WTC11 (cell line): ENCODE data around the gene KIAA1671.

ENCODE experiments used
- CTCF ChIP-seq: fragments of 200-600 bp; IDR thresholded peaks from 2 replicates; pipeline ENCODE4 v1.8.0; 2022; ENCODE audit warnings: antibody characterized with exemption
- GABPB1 ChIP-seq: sonication (generic); formaldehyde crosslinking; IDR thresholded peaks from 2 replicates; pipeline ENCODE4 v1.8.1; 2023; ENCODE audit warnings: mild to moderate bottlenecking, missing genetic modification reagents
- JAZF1 ChIP-seq: fragments of 250-450 bp; sonication (Bioruptor Pico); IDR thresholded peaks from 2 replicates; pipeline ENCODE4 v1.9.0; 2021; ENCODE audit warnings: moderate library complexity, mild to moderate bottlenecking, inconsistent platforms
- NFYB ChIP-seq: sonication (generic); formaldehyde crosslinking; conservative IDR thresholded peaks from 2 replicates; pipeline ENCODE4 v1.8.0; 2022; ENCODE audit warnings: low read depth, missing genetic modification reagents
- RELA ChIP-seq: sonication (generic); formaldehyde crosslinking; IDR thresholded peaks from 2 replicates; pipeline ENCODE4 v1.8.1; 2022; ENCODE audit warnings: missing genetic modification reagents, mild to moderate bottlenecking, borderline replicate concordance
- SMAD3 ChIP-seq: sonication (generic); formaldehyde crosslinking; IDR thresholded peaks from 2 replicates; pipeline ENCODE4 v1.8.0; 2022; ENCODE audit warnings: missing genetic modification reagents, mild to moderate bottlenecking, borderline replicate concordance
- SOX15 ChIP-seq: fragments of 250-450 bp; sonication (Bioruptor Pico); IDR thresholded peaks from 2 replicates; pipeline ENCODE4 v1.9.0; 2021; ENCODE audit warnings: mild to moderate bottlenecking
- SP1 ChIP-seq: sonication (generic); formaldehyde crosslinking; conservative IDR thresholded peaks from 2 replicates; pipeline ENCODE4 v1.8.1; 2022; ENCODE audit warnings: missing genetic modification reagents
- TCF7 ChIP-seq: sonication (generic); formaldehyde crosslinking; IDR thresholded peaks from 2 replicates; pipeline ENCODE4 v1.8.0; 2022; ENCODE audit warnings: mild to moderate bottlenecking, low read depth, missing genetic modification reagents, moderate library complexity
- TEAD4 ChIP-seq: sonication (generic); formaldehyde crosslinking; IDR thresholded peaks from 2 replicates; pipeline ENCODE4 v1.8.0; 2022; ENCODE audit warnings: mild to moderate bottlenecking, missing genetic modification reagents
- USF1 ChIP-seq: sonication (generic); formaldehyde crosslinking; IDR thresholded peaks from 2 replicates; pipeline ENCODE4 v1.8.0; 2022; ENCODE audit warnings: mild to moderate bottlenecking, missing genetic modification reagents
- TF ChIP-seq, protein P1 (sequence below): sonication (generic); formaldehyde crosslinking; conservative IDR thresholded peaks from 2 replicates; pipeline ENCODE4 v1.8.1; 2023; ENCODE audit warnings: mild to moderate bottlenecking, low read depth, missing genetic modification reagents, moderate library complexity

GRCh38 chr22:24983151-24983550 lies 30.6 kb downstream of the KIAA1671 start:
- TF ChIP-seq CTCF, result no peak
- no peak for TF ChIP-seq JAZF1 (CRISPR knock-in tag)
- TF ChIP-seq GABPB1 (CRISPR knock-in tag), result no peak
- TF ChIP-seq RELA (CRISPR knock-in tag), result no peak
- TF ChIP-seq SP1 (CRISPR knock-in tag), result no peak
- TF ChIP-seq NFYB (CRISPR knock-in tag), result no peak
- TF ChIP-seq SOX15 (CRISPR knock-in tag), result no peak
- no peak for TF ChIP-seq TCF7 (CRISPR knock-in tag)
- TF ChIP-seq SMAD3, result no peak
- no peak for TF ChIP-seq USF1 (CRISPR knock-in tag)
- TF ChIP-seq, protein P1, sequence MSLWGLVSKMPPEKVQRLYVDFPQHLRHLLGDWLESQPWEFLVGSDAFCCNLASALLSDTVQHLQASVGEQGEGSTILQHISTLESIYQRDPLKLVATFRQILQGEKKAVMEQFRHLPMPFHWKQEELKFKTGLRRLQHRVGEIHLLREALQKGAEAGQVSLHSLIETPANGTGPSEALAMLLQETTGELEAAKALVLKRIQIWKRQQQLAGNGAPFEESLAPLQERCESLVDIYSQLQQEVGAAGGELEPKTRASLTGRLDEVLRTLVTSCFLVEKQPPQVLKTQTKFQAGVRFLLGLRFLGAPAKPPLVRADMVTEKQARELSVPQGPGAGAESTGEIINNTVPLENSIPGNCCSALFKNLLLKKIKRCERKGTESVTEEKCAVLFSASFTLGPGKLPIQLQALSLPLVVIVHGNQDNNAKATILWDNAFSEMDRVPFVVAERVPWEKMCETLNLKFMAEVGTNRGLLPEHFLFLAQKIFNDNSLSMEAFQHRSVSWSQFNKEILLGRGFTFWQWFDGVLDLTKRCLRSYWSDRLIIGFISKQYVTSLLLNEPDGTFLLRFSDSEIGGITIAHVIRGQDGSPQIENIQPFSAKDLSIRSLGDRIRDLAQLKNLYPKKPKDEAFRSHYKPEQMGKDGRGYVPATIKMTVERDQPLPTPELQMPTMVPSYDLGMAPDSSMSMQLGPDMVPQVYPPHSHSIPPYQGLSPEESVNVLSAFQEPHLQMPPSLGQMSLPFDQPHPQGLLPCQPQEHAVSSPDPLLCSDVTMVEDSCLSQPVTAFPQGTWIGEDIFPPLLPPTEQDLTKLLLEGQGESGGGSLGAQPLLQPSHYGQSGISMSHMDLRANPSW (CRISPR knock-in tag), result no peak
- TF ChIP-seq TEAD4, result no peak
